A673 (cell line): ENCODE results near the gene ETDB. TPM values are rescaled to one million over a fixed set of nuclear protein-coding genes. Genes with fewer than 3 reads are reported as not detected.

Source experiments
- BruUV-seq: library from RNA; stranded (reverse); fragments of 400-500 nt; replicated peaks from 2 replicates; lab custom pipeline; 2021; lab: Mats Ljungman, UMichigan
- CTCF ChIA-PET: fragments of 300-600 bp; sonication (Branson Sonifier 250); formaldehyde crosslinking; loops from one replicate; lab custom pipeline; 2022; ENCODE audit warnings: antibody characterized with exemption; lab: Charles Lee
- POLR2A ChIA-PET: fragments of 300-600 bp; sonication (Branson Sonifier 250); formaldehyde crosslinking; loops from one replicate; lab custom pipeline; 2022; ENCODE audit warnings: antibody characterized with exemption; ENCODE audit not compliant: low non-redundant PET; lab: Charles Lee
- DNase-seq: peaks from one replicate; pipeline ENCODE4 v3.0.0-alpha.2; 2015; ENCODE audit warnings: low spot score
- H3K27ac ChIP-seq: fragments of 200-600 bp; sonication (generic); 2 replicates; pipeline ENCODE4 v1.5.1; 2016; ENCODE audit warnings: mixed run types, low read depth, mild to moderate bottlenecking, mixed read lengths, antibody characterized with exemption, low read length; ENCODE audit not compliant: poor library complexity, severe bottlenecking
- H3K27me3 ChIP-seq: fragments of 200-600 bp; sonication (generic); replicated peaks from 2 replicates; pipeline ENCODE4 v1.6.1; 2017; ENCODE audit warnings: mixed run types, low read depth, mild to moderate bottlenecking, mixed read lengths, antibody characterized with exemption, low read length; ENCODE audit not compliant: insufficient read depth, poor library complexity
- H3K36me3 ChIP-seq: fragments of 200-600 bp; sonication (generic); 2 replicates; pipeline ENCODE4 v1.6.1; 2016; ENCODE audit warnings: mixed run types, mild to moderate bottlenecking, mixed read lengths, antibody characterized with exemption, low read length; ENCODE audit not compliant: insufficient read depth, poor library complexity, severe bottlenecking
- H3K4me1 ChIP-seq: fragments of 200-600 bp; sonication (generic); 2 replicates; pipeline ENCODE4 v1.6.1; 2017; ENCODE audit warnings: mixed run types, mild to moderate bottlenecking, mixed read lengths, antibody characterized with exemption, low read length; ENCODE audit not compliant: insufficient read depth, poor library complexity, severe bottlenecking
- H3K4me3 ChIP-seq: fragments of 200-600 bp; sonication (generic); 2 replicates; pipeline ENCODE4 v1.5.1; 2016; ENCODE audit warnings: low read depth, mixed run types, mild to moderate bottlenecking, mixed read lengths, low read length; ENCODE audit not compliant: poor library complexity, severe bottlenecking
- H3K9me3 ChIP-seq: fragments of 200-600 bp; sonication (generic); 2 replicates; pipeline ENCODE4 v1.6.1; 2016; ENCODE audit warnings: mixed run types, low read depth, mild to moderate bottlenecking, mixed read lengths, antibody characterized with exemption, low read length; ENCODE audit not compliant: poor library complexity, severe bottlenecking
- CTCF ChIP-seq: fragments of 300-800, 200-600 bp; sonication (generic); conservative IDR thresholded peaks from 2 replicates; pipeline ENCODE4 v1.5.1; 2017; ENCODE audit warnings: low read depth, mild to moderate bottlenecking, antibody characterized with exemption, low read length, moderate library complexity, mixed read lengths
- EZH2 ChIP-seq: fragments of 200-600 bp; sonication (generic); IDR thresholded peaks from 2 replicates; pipeline ENCODE4 v1.6.1; 2017; ENCODE audit warnings: borderline replicate concordance, low read depth, mild to moderate bottlenecking, mixed read lengths, antibody characterized with exemption, low read length; ENCODE audit not compliant: poor library complexity, severe bottlenecking
- intact Hi-C: fragments of 100-400 bp; cut with micrococcal nuclease; formaldehyde crosslinking; loops from one replicate; pipeline ENCODE4 v1.10.0; 2022; ENCODE audit not compliant: unreplicated experiment
- total RNA-seq: library from RNA; stranded (reverse); gene quantifications from 2 replicates; pipeline ENCODE4 v1.2.3, GENCODE V29; 2021

ETDB gene
- total RNA-seq, 1 experiment from 2014 or later: not detected

- H3K27me3 ChIP-seq: no peaks in the 10 kb centered on the region
- intact Hi-C loops: no loop called here
- BruUV-seq: no TSS peak
- H3K27ac ChIP-seq: no peak overlapping the region
- no peak for TF ChIP-seq EZH2
- TF ChIP-seq CTCF: no peak
- H3K4me1 ChIP-seq: no peaks in the 10 kb centered on the region
- DNase-seq: no peak
- ChIA-PET POLR2A (no interaction called here), CTCF (no interaction called here)
- no peaks in the 10 kb centered on the region for H3K36me3 ChIP-seq
- H3K4me3 ChIP-seq: no peak overlapping the region
- no peaks in the 10 kb centered on the region for H3K9me3 ChIP-seq
Observed at GRCh38 chrX:135094726-135095125, 25.6 kb downstream of the ETDB start.

- Histone ChIP-seq H3K27me3 (no peaks in the 10 kb centered on the region), H3K4me1 (no peaks in the 10 kb centered on the region), H3K36me3 (no peaks in the 10 kb centered on the region), H3K9me3 (no peaks in the 10 kb centered on the region), H3K4me3 (no peak overlapping the region), H3K27ac (no peak overlapping the region)
- TF ChIP-seq EZH2 (no peak), CTCF (no peak)
- ChIA-PET POLR2A (no interaction called here), CTCF (no interaction called here)
- BruUV-seq: no TSS peak
- intact Hi-C loops: no loop called here
- DNase-seq: no peak
Observed at GRCh38 chrX:135089126-135089525, 31.2 kb downstream of the ETDB start.

GRCh38 chrX:135087867-135088266 is 32.5 kb downstream of the ETDB start:
- Histone ChIP-seq H3K27me3 (no peaks in the 10 kb centered on the region), H3K27ac (no peak overlapping the region), H3K9me3 (no peaks in the 10 kb centered on the region), H3K4me3 (no peak overlapping the region), H3K36me3 (no peaks in the 10 kb centered on the region), H3K4me1 (no peaks in the 10 kb centered on the region)
- DNase-seq: peak; percentile 14
- no peak for TF ChIP-seq EZH2
- no peak for TF ChIP-seq CTCF
- ChIA-PET CTCF (no interaction called here), POLR2A (no interaction called here)
- intact Hi-C loops: no loop called here
- BruUV-seq: no TSS peak
